Measurements from ENCODE around the gene CCR2. TPM values are rescaled to one million over a fixed set of nuclear protein-coding genes. Genes with fewer than 3 reads are reported as not detected.
A peak's percentile ranks its signal among the peaks of the same experiment; 100 is the strongest.

CCR2 gene
- total RNA-seq, 4 donors from 2014 or later = 0.15 to 1.4 (median 0.80) TPM

- DNase-seq = peak in 1 of 2 donors; percentile 35
- in situ Hi-C loops (cut with MboI; ENCODE audit: low sequenced_read_pairs in 4 of 4) = loop anchor here in 1 of 4 donors (25.0 kb wide), 2 partner anchors 281 to 431 kb away; partner anchors contain the start of gene CXCR6
- Histone ChIP-seq H3K4me3 (no peak overlapping the region), H3K27ac (no peak overlapping the region), H3K36me3 (no peaks in the 10 kb centered on the region), H3K27me3 (peaks cover 0 to 10% (median 2%) of the 10 kb centered on the region in 3 donors), H3K4me1 (no peaks in the 10 kb centered on the region), H3K9me3 (no peaks in the 10 kb centered on the region)
- intact Hi-C loops (cut with DNase I; ENCODE audit: low total_unique reads) = no loop called here
- peak in 1 of 2 donors; percentile 24 for ATAC-seq
- no peak for TF ChIP-seq POLR2A (IDR thresholded peaks at IDR 0.05)
- no peak for TF ChIP-seq CTCF (IDR thresholded peaks at IDR 0.05 in 4 of 5, conservative IDR thresholded peaks at IDR 0.05 in 1 of 5)
These were observed 14.7 kb downstream of the CCR2 start for GRCh38 chr3:46368569-46368968.

GRCh38 chr3:46369151-46369550 is 15.2 kb downstream of the CCR2 start:
- Histone ChIP-seq H3K4me1 (no peaks in the 10 kb centered on the region), H3K9me3 (no peaks in the 10 kb centered on the region), H3K36me3 (no peaks in the 10 kb centered on the region), H3K27me3 (peaks cover 0 to 10% (median 2%) of the 10 kb centered on the region in 3 donors), H3K4me3 (no peak overlapping the region), H3K27ac (no peak overlapping the region)
- TF ChIP-seq POLR2A (IDR thresholded peaks at IDR 0.05) (no peak), CTCF (IDR thresholded peaks at IDR 0.05 in 4 of 5, conservative IDR thresholded peaks at IDR 0.05 in 1 of 5) (no peak)
- DNase-seq (no peak), ATAC-seq (no peak)
- intact Hi-C loops (cut with DNase I; ENCODE audit: low total_unique reads) = no loop called here
- in situ Hi-C loops (cut with MboI; ENCODE audit: low sequenced_read_pairs in 4 of 4) = loop anchor here in 1 of 4 donors (25.0 kb wide), 2 partner anchors 282 to 432 kb away; partner anchors contain the start of gene CXCR6

GRCh38 chr3:46369675-46370132 is 15.8 kb downstream of the CCR2 start:
- H3K27ac ChIP-seq = no peak overlapping the region
- no peaks in the 10 kb centered on the region for H3K36me3 ChIP-seq
- intact Hi-C loops (cut with DNase I; ENCODE audit: low total_unique reads) = loop anchor here (10.0 kb wide), 1 partner anchor 285 kb away; no protein-coding TSS in a partner anchor
- ATAC-seq (no peak), DNase-seq (no peak)
- H3K9me3 ChIP-seq = no peaks in the 10 kb centered on the region
- TF ChIP-seq CTCF (IDR thresholded peaks at IDR 0.05 in 4 of 5, conservative IDR thresholded peaks at IDR 0.05 in 1 of 5) = no peak
- H3K4me1 ChIP-seq = no peaks in the 10 kb centered on the region
- in situ Hi-C loops (cut with MboI; ENCODE audit: low sequenced_read_pairs in 4 of 4) = loop anchor here in 1 of 4 donors (10.0 to 25.0 kb wide), 3 partner anchors 95 to 432 kb away; partner anchors contain the start of gene CXCR6
- no peak overlapping the region for H3K4me3 ChIP-seq
- H3K27me3 ChIP-seq = peaks cover 0 to 10% (median 2%) of the 10 kb centered on the region in 3 donors

DNA sequence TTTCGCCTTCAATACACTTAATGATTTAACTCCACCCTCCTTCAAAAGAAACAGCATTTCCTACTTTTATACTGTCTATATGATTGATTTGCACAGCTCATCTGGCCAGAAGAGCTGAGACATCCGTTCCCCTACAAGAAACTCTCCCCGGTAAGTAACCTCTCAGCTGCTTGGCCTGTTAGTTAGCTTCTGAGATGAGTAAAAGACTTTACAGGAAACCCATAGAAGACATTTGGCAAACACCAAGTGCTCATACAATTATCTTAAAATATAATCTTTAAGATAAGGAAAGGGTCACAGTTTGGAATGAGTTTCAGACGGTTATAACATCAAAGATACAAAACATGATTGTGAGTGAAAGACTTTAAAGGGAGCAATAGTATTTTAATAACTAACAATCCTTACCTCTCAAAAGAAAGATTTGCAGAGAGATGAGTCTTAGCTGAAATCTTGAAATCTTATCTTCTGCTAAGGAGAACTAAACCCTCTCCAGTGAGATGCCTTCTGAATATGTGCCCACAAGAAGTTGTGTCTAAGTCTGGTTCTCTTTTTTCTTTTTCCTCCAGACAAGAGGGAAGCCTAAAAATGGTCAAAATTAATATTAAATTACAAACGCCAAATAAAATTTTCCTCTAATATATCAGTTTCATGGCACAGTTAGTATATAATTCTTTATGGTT is 17.1 kb downstream of the CCR2 start, which contains the start of gene CCR5:
Gene CCR5 (plus strand): TSS at position 108 of the 680 bp plus-strand sequence. CDS start 1,957 bp downstream, outside the sequence.
- no peaks in the 10 kb centered on the region for H3K9me3 ChIP-seq
- no peaks in the 10 kb centered on the region for H3K36me3 ChIP-seq
- H3K4me3 ChIP-seq = no peak within 1 kb of the TSS
- in situ Hi-C loops (cut with MboI; ENCODE audit: low sequenced_read_pairs in 4 of 4) = loop anchor here in 1 of 4 donors (10.0 to 25.0 kb wide), 3 partner anchors 96 to 434 kb away; partner anchors contain the start of gene CXCR6
- DNase-seq (no peak), ATAC-seq (no peak)
- intact Hi-C loops (cut with DNase I; ENCODE audit: low total_unique reads) = loop anchor here (10.0 kb wide), 1 partner anchor 286 kb away; no protein-coding TSS in a partner anchor
- no peaks in the 10 kb centered on the region for H3K4me1 ChIP-seq
- no peak for TF ChIP-seq POLR2A (IDR thresholded peaks at IDR 0.05)
- no peak for TF ChIP-seq CTCF (IDR thresholded peaks at IDR 0.05 in 4 of 5, conservative IDR thresholded peaks at IDR 0.05 in 1 of 5)
- H3K27ac ChIP-seq = no peak within 1 kb of the TSS
- peaks cover 0 to 10% (median 2%) of the 10 kb centered on the region in 3 donors for H3K27me3 ChIP-seq
